Measurements from ENCODE around the gene EOLA1.

DNA sequence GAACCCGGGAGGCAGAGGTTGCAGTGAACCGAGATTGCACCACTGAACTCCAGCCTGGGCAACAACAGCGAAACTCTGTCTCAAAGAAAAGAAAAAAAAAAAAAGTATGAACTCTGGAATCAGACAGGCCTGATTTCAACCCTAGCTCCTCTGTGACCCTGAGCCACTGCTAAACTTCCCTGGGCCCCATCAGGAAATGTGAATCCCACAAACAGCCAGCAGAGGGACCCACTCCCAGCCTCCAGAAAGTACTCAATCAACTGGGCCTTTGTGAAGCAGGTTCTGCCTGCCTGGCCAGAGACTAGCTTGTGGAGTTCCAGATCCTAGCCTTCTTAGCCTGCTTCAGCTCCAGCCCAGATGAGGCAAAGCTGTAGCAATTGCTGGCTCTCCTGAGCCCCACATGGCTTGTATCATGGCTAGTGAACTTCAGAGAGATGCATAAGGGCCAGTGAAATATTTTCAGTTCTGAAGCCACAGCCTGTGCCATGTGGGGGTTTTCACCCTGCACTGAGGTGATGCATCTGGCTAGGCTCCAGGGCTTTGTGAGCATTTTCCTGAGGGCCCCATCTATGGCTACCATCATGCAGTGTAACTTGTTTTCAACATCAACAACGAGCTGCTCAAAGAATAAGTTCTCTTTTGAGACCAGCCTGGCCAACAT, 28.5 kb upstream of the EOLA1 start:
- TF ChIP-seq CTCF (IDR thresholded peaks at IDR 0.05; ENCODE audit: borderline replicate concordance, extremely low read depth, low read length, poor library complexity, severe bottlenecking) (peak; percentile 69), EZH2 (IDR thresholded peaks at IDR 0.05; ENCODE audit: borderline replicate concordance, low read depth, low read length, severe bottlenecking) (no peak)
